K562 (cell line): ENCODE measurements around the gene LDAH. TPM values are rescaled to one million over a fixed set of nuclear protein-coding genes. Genes with fewer than 3 reads are reported as not detected.

ENCODE experiments used
- ATAC-seq: fragments of 200-7000 bp; cut with Tn5 transposase; 3 replicates; pipeline ENCODE4 v1.9.1; 2020; ENCODE audit warnings: moderate library complexity
- BruUV-seq: library from RNA; stranded (reverse); fragments of 400-500 nt; replicated peaks from 2 replicates; lab custom pipeline; 2021; lab: Mats Ljungman, UMichigan
- CTCF ChIA-PET: fragments of 300-600 bp; formaldehyde crosslinking; extraction: SDS; loops from one replicate; lab custom pipeline; 2021; ENCODE audit warnings: low intra/inter-chr PET ratio; lab: Yijun Ruan, JAX
- POLR2A ChIA-PET: fragments of 300-600, 350-650 bp; sonication (Branson Sonifier 250); formaldehyde crosslinking; extraction: SDS; loops from one replicate; lab custom pipeline; 2021; ENCODE audit warnings: antibody characterized with exemption, inconsistent platforms; lab: Yijun Ruan, JAX
- DNase-seq, 4 experiments: peaks; one replicate each; pipeline versions ENCODE4 v3.0.0 to v3.0.0-alpha.2; 2011 to 2018; ENCODE audit warnings: low spot score in 3 of 4, mixed read lengths in 3 of 4; ENCODE audit errors: extremely low read depth in 1 of 4
- FAIRE-seq: peaks from 2 replicates; lab custom pipeline; 2011; peaks lifted over from hg19 to GRCh38; lab: Jason Lieb, UNC
- H2AFZ ChIP-seq: 2 replicates; pipeline ENCODE4 v1.6.0; 2011; ENCODE audit warnings: low read depth, low read length, control low read depth, inconsistent platforms
- H3K27ac ChIP-seq: fragments of 200-600 bp; 3 replicates; pipeline ENCODE4 v1.8.0; 2011; ENCODE audit warnings: low read depth, mild to moderate bottlenecking, control low read depth, inconsistent platforms, low read length, moderate library complexity, mixed read lengths; ENCODE audit errors: extremely low read depth
- H3K27me3 ChIP-seq, 2 experiments: fragments of 300-600 bp in 1 of 2; 2 replicates in 1 of 2; 3 replicates in 1 of 2; pipeline versions ENCODE4 v1.6.0 to v1.8.0; 2011; ENCODE audit warnings: inconsistent platforms in 2 of 2, low read length in 2 of 2, mild to moderate bottlenecking in 1 of 2, mixed read lengths in 1 of 2, moderate library complexity in 1 of 2; ENCODE audit not compliant: control insufficient read depth in 2 of 2, insufficient read depth in 2 of 2
- H3K36me3 ChIP-seq: fragments of 300-600 bp; 3 replicates; pipeline ENCODE4 v1.8.0; 2011; ENCODE audit warnings: mild to moderate bottlenecking, low read length, inconsistent platforms; ENCODE audit not compliant: control insufficient read depth, insufficient read depth
- H3K4me1 ChIP-seq, 2 experiments: fragments of 200-600 bp in 1 of 2; replicated peaks in 1 of 2; 2 replicates in 1 of 2; 3 replicates in 1 of 2; pipeline versions ENCODE4 v1.5.1 to v1.8.0; 2011; ENCODE audit warnings: inconsistent platforms in 2 of 2, low read length in 2 of 2, mild to moderate bottlenecking in 1 of 2, mixed read lengths in 1 of 2, moderate library complexity in 1 of 2; ENCODE audit not compliant: control insufficient read depth in 2 of 2, insufficient read depth in 2 of 2
- H3K4me2 ChIP-seq: 2 replicates; pipeline ENCODE4 v1.6.1; 2011; ENCODE audit warnings: low read length, control low read depth, inconsistent platforms, mixed read lengths; ENCODE audit not compliant: insufficient read depth
- H3K4me3 ChIP-seq: fragments of 200-600 bp; sonication (generic), shearing (Covaris generic); 2 replicates; pipeline ENCODE4 v1.5.1; 2016; ENCODE audit warnings: control low read depth, inconsistent platforms
- H3K79me2 ChIP-seq: fragments of 200-600 bp; 3 replicates; pipeline ENCODE4 v1.8.0; 2011; ENCODE audit warnings: low read length, inconsistent platforms; ENCODE audit not compliant: control insufficient read depth, insufficient read depth
- H3K9ac ChIP-seq, 2 experiments: 2 replicates each; pipeline versions ENCODE4 v1.6.0 to v1.6.1; 2011; ENCODE audit warnings: low read depth in 2 of 2, low read length in 2 of 2, control low read depth in 1 of 2, inconsistent platforms in 1 of 2, mild to moderate bottlenecking in 1 of 2, mixed read lengths in 1 of 2; ENCODE audit not compliant: insufficient read depth in 1 of 2
- H3K9me1 ChIP-seq: one replicate; pipeline ENCODE4 v1.6.0; 2011; ENCODE audit warnings: inconsistent platforms, mild to moderate bottlenecking, low read length, moderate library complexity; ENCODE audit not compliant: control insufficient read depth, insufficient read depth
- H3K9me3 ChIP-seq: replicated peaks from 2 replicates; pipeline ENCODE4 v1.5.1; 2011; ENCODE audit warnings: low read depth, low read length, inconsistent platforms; ENCODE audit not compliant: control insufficient read depth, insufficient read depth
- H4K20me1 ChIP-seq: replicated peaks from 2 replicates; pipeline ENCODE4 v1.6.1; 2011; ENCODE audit warnings: low read length, inconsistent platforms, mixed read lengths; ENCODE audit not compliant: control insufficient read depth, insufficient read depth
- CBX5 ChIP-seq: IDR thresholded peaks from 2 replicates; pipeline ENCODE4 v1.6.1; 2014; ENCODE audit warnings: low read depth, borderline replicate concordance
- CHCHD3 ChIP-seq: fragments of 250-450 bp; sonication (Bioruptor Pico); IDR thresholded peaks from 2 replicates; pipeline ENCODE4 v2.1.2; 2022; ENCODE audit warnings: mild to moderate bottlenecking
- HNRNPUL1 ChIP-seq: fragments of 200-400 bp; formaldehyde crosslinking; IDR thresholded peaks from 2 replicates; pipeline ENCODE4 v1.6.1; 2017; ENCODE audit warnings: low read length
- KLF6 ChIP-seq: fragments of 250-450 bp; sonication (Bioruptor Pico); IDR thresholded peaks from 2 replicates; pipeline ENCODE4 v1.4.0; 2020; ENCODE audit warnings: mild to moderate bottlenecking, moderate library complexity, borderline replicate concordance
- MCM2 ChIP-seq: fragments of 450-650 bp; IDR thresholded peaks from 2 replicates; pipeline ENCODE4 v1.6.1; 2017; ENCODE audit warnings: low read depth, mild to moderate bottlenecking
- NFE2 ChIP-seq: IDR thresholded peaks from 2 replicates; pipeline ENCODE4 v1.6.1; 2014; ENCODE audit warnings: antibody characterized with exemption, low read depth
- ZNF778 ChIP-seq: fragments of 450-650 bp; formaldehyde crosslinking; IDR thresholded peaks from 2 replicates; pipeline ENCODE4 v1.4.0; 2020; ENCODE audit warnings: mild to moderate bottlenecking, moderate library complexity
- WGBS: fragments of 100-300 bp; shearing (Covaris generic); methylation state at CpG from one replicate; pipeline ENCODE4 v1.1.6; 2016; ENCODE audit warnings: low coverage, mixed read lengths; ENCODE audit not compliant: insufficient coverage; ENCODE audit errors: missing lambda C conversion rate; 5-methylcytosine and 5-hydroxymethylcytosine counted together
- in situ Hi-C: fragments of 300-500 bp; cut with MboI; formaldehyde crosslinking; loops from 4 replicates; pipeline ENCODE4 v1.15.0; 2018; ENCODE audit warnings: inconsistent platforms, mixed read lengths
- intact Hi-C: fragments of 100-400 bp; cut with micrococcal nuclease; formaldehyde crosslinking; loops from 2 replicates; pipeline ENCODE4 v1.14.2; 2022
- polyA plus RNA-seq, 8 experiments: library from polyadenylated mRNA; depleted of rRNA in 4 of 8; stranded (reverse) in 5 of 8; unstranded in 3 of 8; fragments of >200 nt; fragmentation: Nextera tagmentation in 2 of 8; fragmentation: Illumina TruSeq in 1 of 8; extraction: Ambion mirVana in 2 of 8; extraction: Trizol in 1 of 8; gene quantifications; 2 replicates each; pipeline versions ENCODE4 v1.2.1 to v1.2.3, GENCODE V29; 2011 to 2014; ENCODE audit warnings: inconsistent platforms in 1 of 8, missing spikeins in 1 of 8
- total RNA-seq, 7 experiments: library from RNA; depleted of rRNA in 6 of 7; stranded (reverse); fragments of >200 nt in 6 of 7; fragmentation: Illumina TruSeq in 2 of 7; extraction: Trizol in 2 of 7; gene quantifications; 2 replicates each; pipeline versions ENCODE4 v1.2.1 to v1.2.3, GENCODE V29; 2011 to 2021; ENCODE audit warnings: low replicate concordance in 1 of 7
- TF ChIP-seq, protein P1 (sequence below): fragments of 450-650 bp; IDR thresholded peaks from 2 replicates; pipeline ENCODE4 v1.6.1; 2016; ENCODE audit warnings: borderline replicate concordance
- TF ChIP-seq, protein P2 (sequence below): fragments of 450-650 bp; formaldehyde crosslinking; IDR thresholded peaks from 2 replicates; pipeline ENCODE4 v1.4.0; 2022; ENCODE audit warnings: mild to moderate bottlenecking, moderate library complexity

The LDAH gene
- total and polyA plus RNA-seq, 9 of the 15 experiments (the other 6 are each of a cell fraction or from before 2014, with no cell fraction given) = 22.3 to 60.1 (median 40.0) TPM

DNA sequence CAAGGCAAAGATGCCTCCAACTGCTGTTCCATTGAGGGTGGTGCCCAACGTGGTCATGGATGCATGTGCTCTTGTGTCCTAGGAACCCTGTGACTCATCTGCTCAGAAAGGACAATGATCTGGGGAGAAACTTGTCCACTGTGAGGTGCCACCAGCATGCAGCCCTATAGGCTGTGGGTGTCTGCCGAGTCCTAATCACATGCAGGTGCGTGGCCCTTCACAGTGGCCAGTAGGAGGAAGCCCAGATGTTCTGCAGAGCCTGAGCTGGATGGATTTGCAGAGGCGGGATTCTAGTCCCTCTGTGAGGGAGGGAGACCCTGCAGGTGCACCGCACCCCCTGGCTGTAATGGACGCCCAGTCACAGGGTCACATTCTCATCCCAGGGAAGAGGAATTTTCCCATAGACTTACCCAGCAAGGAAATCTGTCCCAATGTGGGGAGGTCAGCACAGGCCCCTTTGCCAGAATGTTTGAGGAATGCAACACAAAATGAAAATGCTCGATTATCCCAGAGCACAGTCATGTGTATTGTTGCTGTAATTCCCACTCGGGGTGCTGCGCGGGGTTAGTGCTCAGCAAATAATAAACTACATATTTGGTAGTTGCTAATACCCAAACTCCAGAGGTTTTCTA, 142.0 kb downstream of the LDAH start:
- ChIA-PET POLR2A (no interaction called here), CTCF (no interaction called here)
- DNase-seq (no peak), FAIRE-seq (no peak), ATAC-seq (no peak)
- WGBS = 82% methylated on average over 9 of the region's 10 CpGs
- no peaks in the 10 kb centered on the region; the same call in 1 of the 2 replicates for H4K20me1 ChIP-seq
- H3K36me3 ChIP-seq = peaks cover 26% of the 10 kb centered on the region; the same call in 2 of the 3 replicates
- intact Hi-C loops (loop anchor here (10.0 kb wide), 1 partner anchor 144 kb away; the partner anchor contains the start of gene LDAH), in situ Hi-C loops (no loop called here)
- no peak overlapping the region; a peak in 1 of 4 replicates for H3K9ac ChIP-seq
- no peak overlapping the region for H2AFZ ChIP-seq
- H3K4me2 ChIP-seq = no peak overlapping the region
- H3K27ac ChIP-seq = no peak overlapping the region
- no peaks in the 10 kb centered on the region for H3K9me1 ChIP-seq
- no peaks in the 10 kb centered on the region for H3K4me1 ChIP-seq
- H3K9me3 ChIP-seq = no peaks in the 10 kb centered on the region
- no TSS peak for BruUV-seq
- no peaks in the 10 kb centered on the region for H3K79me2 ChIP-seq
- H3K4me3 ChIP-seq = no peak overlapping the region
- TF ChIP-seq, protein P1, sequence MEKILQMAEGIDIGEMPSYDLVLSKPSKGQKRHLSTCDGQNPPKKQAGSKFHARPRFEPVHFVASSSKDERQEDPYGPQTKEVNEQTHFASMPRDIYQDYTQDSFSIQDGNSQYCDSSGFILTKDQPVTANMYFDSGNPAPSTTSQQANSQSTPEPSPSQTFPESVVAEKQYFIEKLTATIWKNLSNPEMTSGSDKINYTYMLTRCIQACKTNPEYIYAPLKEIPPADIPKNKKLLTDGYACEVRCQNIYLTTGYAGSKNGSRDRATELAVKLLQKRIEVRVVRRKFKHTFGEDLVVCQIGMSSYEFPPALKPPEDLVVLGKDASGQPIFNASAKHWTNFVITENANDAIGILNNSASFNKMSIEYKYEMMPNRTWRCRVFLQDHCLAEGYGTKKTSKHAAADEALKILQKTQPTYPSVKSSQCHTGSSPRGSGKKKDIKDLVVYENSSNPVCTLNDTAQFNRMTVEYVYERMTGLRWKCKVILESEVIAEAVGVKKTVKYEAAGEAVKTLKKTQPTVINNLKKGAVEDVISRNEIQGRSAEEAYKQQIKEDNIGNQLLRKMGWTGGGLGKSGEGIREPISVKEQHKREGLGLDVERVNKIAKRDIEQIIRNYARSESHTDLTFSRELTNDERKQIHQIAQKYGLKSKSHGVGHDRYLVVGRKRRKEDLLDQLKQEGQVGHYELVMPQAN = no peak
- TF ChIP-seq, protein P2, sequence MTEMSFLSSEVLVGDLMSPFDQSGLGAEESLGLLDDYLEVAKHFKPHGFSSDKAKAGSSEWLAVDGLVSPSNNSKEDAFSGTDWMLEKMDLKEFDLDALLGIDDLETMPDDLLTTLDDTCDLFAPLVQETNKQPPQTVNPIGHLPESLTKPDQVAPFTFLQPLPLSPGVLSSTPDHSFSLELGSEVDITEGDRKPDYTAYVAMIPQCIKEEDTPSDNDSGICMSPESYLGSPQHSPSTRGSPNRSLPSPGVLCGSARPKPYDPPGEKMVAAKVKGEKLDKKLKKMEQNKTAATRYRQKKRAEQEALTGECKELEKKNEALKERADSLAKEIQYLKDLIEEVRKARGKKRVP = no peak
- TF ChIP-seq CBX5 (no peak), HNRNPUL1 (no peak), KLF6 (CRISPR knock-in tag) (no peak), ZNF778 (CRISPR knock-in tag) (no peak), MCM2 (no peak), CHCHD3 (CRISPR knock-in tag) (no peak), NFE2 (no peak)
- no peaks in the 10 kb centered on the region for H3K27me3 ChIP-seq
